Neural progenitor cell (in vitro differentiated cells): Measurements from ENCODE around the gene ZFP42.

Experiments used
- EZH2 ChIP-seq: fragments of 200-600 bp; sonication (generic); IDR thresholded peaks from 2 replicates; pipeline ENCODE4 v1.6.1; 2017; ENCODE audit warnings: antibody characterized with exemption, mild to moderate bottlenecking, moderate library complexity
- EZH2phosphoT487 ChIP-seq: fragments of 200-600 bp; sonication (generic); IDR thresholded peaks from 2 replicates; pipeline ENCODE4 v1.6.1; 2017; ENCODE audit warnings: antibody characterized with exemption
- TF ChIP-seq, protein P1 (sequence below): fragments of 200-600 bp; sonication (generic); IDR thresholded peaks from 2 replicates; pipeline ENCODE4 v1.5.1; 2017; ENCODE audit warnings: antibody characterized with exemption, mild to moderate bottlenecking

DNA sequence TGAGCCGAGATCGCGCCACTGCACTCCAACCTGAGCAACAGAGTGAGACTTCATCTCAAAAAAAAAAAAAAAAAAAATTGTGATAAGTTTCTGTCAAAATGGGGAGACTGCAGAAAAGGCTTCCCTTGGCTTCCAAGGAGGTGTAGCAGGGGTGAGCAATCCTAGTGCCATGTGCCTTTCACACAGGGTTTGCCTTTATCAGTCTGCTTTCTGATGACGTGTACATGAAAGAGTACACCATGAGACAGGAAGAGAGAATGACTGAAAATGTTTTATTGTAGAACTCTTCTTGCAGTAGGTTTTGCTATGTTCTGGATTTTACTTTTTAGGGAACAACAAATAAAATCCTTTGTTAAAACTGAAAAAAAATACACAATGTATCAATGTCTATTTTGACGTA, 23.4 kb upstream of the ZFP42 start:
- TF ChIP-seq, protein P1, sequence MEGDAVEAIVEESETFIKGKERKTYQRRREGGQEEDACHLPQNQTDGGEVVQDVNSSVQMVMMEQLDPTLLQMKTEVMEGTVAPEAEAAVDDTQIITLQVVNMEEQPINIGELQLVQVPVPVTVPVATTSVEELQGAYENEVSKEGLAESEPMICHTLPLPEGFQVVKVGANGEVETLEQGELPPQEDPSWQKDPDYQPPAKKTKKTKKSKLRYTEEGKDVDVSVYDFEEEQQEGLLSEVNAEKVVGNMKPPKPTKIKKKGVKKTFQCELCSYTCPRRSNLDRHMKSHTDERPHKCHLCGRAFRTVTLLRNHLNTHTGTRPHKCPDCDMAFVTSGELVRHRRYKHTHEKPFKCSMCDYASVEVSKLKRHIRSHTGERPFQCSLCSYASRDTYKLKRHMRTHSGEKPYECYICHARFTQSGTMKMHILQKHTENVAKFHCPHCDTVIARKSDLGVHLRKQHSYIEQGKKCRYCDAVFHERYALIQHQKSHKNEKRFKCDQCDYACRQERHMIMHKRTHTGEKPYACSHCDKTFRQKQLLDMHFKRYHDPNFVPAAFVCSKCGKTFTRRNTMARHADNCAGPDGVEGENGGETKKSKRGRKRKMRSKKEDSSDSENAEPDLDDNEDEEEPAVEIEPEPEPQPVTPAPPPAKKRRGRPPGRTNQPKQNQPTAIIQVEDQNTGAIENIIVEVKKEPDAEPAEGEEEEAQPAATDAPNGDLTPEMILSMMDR: no peak
- TF ChIP-seq EZH2 (no peak), EZH2phosphoT487 (no peak)
